Smooth muscle cell (in vitro differentiated cells): Measurements from ENCODE around the gene TAF1D. TPM values are rescaled to one million over a fixed set of nuclear protein-coding genes. Genes with fewer than 3 reads are reported as not detected.

ENCODE experiments used
- DNase-seq: peaks from one replicate; lab custom pipeline; 2025; ENCODE audit not compliant: unreplicated experiment; lab: John Stamatoyannopoulos, UW
- H2AFZ ChIP-seq: fragments of 200-600 bp; sonication (generic); 2 replicates; pipeline ENCODE4 v1.6.0; 2016; ENCODE audit warnings: antibody characterized with exemption, low read depth, mild to moderate bottlenecking
- H3F3A ChIP-seq: fragments of 200-600 bp; sonication (generic); 2 replicates; pipeline ENCODE4 v1.6.0; 2017; ENCODE audit warnings: antibody characterized with exemption, low read depth
- H3K27ac ChIP-seq: fragments of 200-600 bp; sonication (generic); 2 replicates; pipeline ENCODE4 v1.5.1; 2016; ENCODE audit warnings: low read depth, mild to moderate bottlenecking
- H3K27me3 ChIP-seq: fragments of 200-600 bp; sonication (generic); 2 replicates; pipeline ENCODE4 v1.6.1; 2016; ENCODE audit warnings: low read depth, mild to moderate bottlenecking
- H3K36me3 ChIP-seq: fragments of 200-600 bp; sonication (generic); 2 replicates; pipeline ENCODE4 v1.5.1; 2016; ENCODE audit warnings: low read depth
- H3K4me1 ChIP-seq: fragments of 200-600 bp; sonication (generic); 2 replicates; pipeline ENCODE4 v1.5.1; 2016; ENCODE audit warnings: low read depth
- H3K4me2 ChIP-seq: fragments of 200-600 bp; sonication (generic); 2 replicates; pipeline ENCODE4 v1.6.0; 2016; ENCODE audit warnings: mild to moderate bottlenecking
- H3K4me3 ChIP-seq: fragments of 200-600 bp; sonication (generic); 2 replicates; pipeline ENCODE4 v1.5.1; 2016; ENCODE audit warnings: mild to moderate bottlenecking
- H3K79me2 ChIP-seq: fragments of 200-600 bp; sonication (generic); 2 replicates; pipeline ENCODE4 v1.6.0; 2016; ENCODE audit warnings: low read depth, mild to moderate bottlenecking
- H3K9ac ChIP-seq: fragments of 200-600 bp; sonication (generic); 2 replicates; pipeline ENCODE4 v1.6.0; 2016; ENCODE audit warnings: low read depth
- H3K9me3 ChIP-seq: fragments of 200-600 bp; sonication (generic); replicated peaks from 2 replicates; pipeline ENCODE4 v1.5.1; 2016; ENCODE audit warnings: low read depth
- H4K20me1 ChIP-seq: fragments of 200-600 bp; sonication (generic); 2 replicates; pipeline ENCODE4 v1.6.0; 2016; ENCODE audit warnings: low read depth
- WGBS: methylation state at CpG from one replicate; pipeline ENCODE4 v1.1.7; 2016; ENCODE audit warnings: low lambda C conversion rate; 5-methylcytosine and 5-hydroxymethylcytosine counted together
- microRNA counts: library from miRNA; unstranded; fragments of <30 nt; microRNA quantifications from one replicate; lab custom pipeline; 2016
- microRNA-seq: library from miRNA; unstranded; fragments of <30 nt; microRNA quantifications from one replicate; pipeline ENCODE4, GENCODE V29; 2016; ENCODE audit warnings: borderline number of aligned reads
- polyA plus RNA-seq: library from polyadenylated mRNA; unstranded; fragments of >200 nt; fragmentation: Nextera tagmentation; extraction: Ambion mirVana; gene quantifications from 2 replicates; pipeline ENCODE4 v1.2.1, GENCODE V29; 2016
- small RNA-seq: library from RNA; depleted of rRNA; stranded (forward); fragments of <200 nt; gene quantifications from one replicate; pipeline ENCODE3, GENCODE V24; 2014
- total RNA-seq: library from RNA; depleted of rRNA; stranded (reverse); fragments of >200 nt; gene quantifications from 2 replicates; pipeline ENCODE4 v1.2.3, GENCODE V29; 2014
- TF ChIP-seq, protein P1 (sequence below): fragments of 200-600 bp; sonication (generic); IDR thresholded peaks from 2 replicates; pipeline ENCODE4 v1.5.1; 2017; ENCODE audit warnings: borderline replicate concordance, mild to moderate bottlenecking, antibody characterized with exemption; ENCODE audit not compliant: insufficient read depth, poor library complexity, severe bottlenecking

Gene TAF1D
- total and polyA plus RNA-seq, 2 experiments from 2014 or later = 36.9 to 216 TPM

DNA sequence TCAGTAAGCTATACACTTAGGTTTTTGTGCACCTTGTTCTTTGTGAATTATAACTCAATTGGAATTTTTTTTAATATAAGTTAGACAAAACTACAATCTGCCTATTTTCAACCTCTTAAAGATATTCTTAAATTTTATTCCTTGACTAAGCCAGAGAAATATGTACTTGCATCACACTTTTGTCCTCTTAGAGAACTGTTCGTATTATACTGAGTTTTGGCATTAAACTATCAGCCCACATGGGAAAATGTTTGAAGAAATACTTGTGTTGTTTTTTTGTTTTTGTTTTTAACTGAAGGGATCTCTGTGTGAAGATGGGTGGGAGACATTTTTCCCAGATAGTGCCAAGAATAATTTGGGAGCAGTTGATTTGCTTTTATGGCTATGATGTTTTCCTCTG is 54.5 kb downstream of the TAF1D start:
- Histone ChIP-seq H3K9me3 (no peaks in the 10 kb centered on the region), H3K4me3 (no peak overlapping the region), H3K79me2 (no peaks in the 10 kb centered on the region), H3K27ac (no peak overlapping the region), H3K27me3 (no peaks in the 10 kb centered on the region), H4K20me1 (no peaks in the 10 kb centered on the region), H3K4me1 (no peaks in the 10 kb centered on the region), H3K36me3 (peaks cover 22% of the 10 kb centered on the region), H2AFZ (no peak overlapping the region), H3K9ac (no peak overlapping the region), H3F3A (no peaks in the 10 kb centered on the region), H3K4me2 (no peak overlapping the region)
- TF ChIP-seq, protein P1, sequence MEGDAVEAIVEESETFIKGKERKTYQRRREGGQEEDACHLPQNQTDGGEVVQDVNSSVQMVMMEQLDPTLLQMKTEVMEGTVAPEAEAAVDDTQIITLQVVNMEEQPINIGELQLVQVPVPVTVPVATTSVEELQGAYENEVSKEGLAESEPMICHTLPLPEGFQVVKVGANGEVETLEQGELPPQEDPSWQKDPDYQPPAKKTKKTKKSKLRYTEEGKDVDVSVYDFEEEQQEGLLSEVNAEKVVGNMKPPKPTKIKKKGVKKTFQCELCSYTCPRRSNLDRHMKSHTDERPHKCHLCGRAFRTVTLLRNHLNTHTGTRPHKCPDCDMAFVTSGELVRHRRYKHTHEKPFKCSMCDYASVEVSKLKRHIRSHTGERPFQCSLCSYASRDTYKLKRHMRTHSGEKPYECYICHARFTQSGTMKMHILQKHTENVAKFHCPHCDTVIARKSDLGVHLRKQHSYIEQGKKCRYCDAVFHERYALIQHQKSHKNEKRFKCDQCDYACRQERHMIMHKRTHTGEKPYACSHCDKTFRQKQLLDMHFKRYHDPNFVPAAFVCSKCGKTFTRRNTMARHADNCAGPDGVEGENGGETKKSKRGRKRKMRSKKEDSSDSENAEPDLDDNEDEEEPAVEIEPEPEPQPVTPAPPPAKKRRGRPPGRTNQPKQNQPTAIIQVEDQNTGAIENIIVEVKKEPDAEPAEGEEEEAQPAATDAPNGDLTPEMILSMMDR = no peak
- no peak for DNase-seq
- 41% methylated on average over 1 of the region's 1 CpG for WGBS

DNA sequence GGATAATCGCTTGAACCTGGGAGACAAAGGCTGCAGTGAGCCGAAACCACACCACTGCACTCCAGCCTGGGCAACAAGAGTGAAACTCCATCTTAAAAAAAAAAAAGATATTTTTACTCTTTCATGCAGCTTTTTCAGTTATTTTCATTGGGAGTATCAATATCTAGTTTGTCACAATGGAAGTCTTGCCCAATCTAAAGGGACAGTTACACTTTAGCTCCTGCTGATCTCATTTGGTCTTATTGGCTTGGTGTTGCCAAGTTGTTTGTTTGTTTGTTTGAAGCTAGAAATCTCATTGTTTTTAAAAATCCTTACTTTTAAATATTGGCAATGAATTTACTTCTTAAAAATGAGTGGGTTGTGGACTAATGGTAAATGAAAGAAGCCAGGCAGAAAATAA is 55.1 kb downstream of the TAF1D start:
- TF ChIP-seq, protein P1 = no peak
- no peaks in the 10 kb centered on the region for H4K20me1 ChIP-seq
- 100% methylated on average over 2 of the region's 2 CpGs for WGBS
- no peak overlapping the region for H2AFZ ChIP-seq
- H3K36me3 ChIP-seq = peaks cover 20% of the 10 kb centered on the region
- H3K4me3 ChIP-seq = no peak overlapping the region
- H3K27ac ChIP-seq = no peak overlapping the region
- H3F3A ChIP-seq = no peaks in the 10 kb centered on the region
- H3K9ac ChIP-seq = no peak overlapping the region
- H3K4me2 ChIP-seq = no peak overlapping the region
- H3K4me1 ChIP-seq = no peaks in the 10 kb centered on the region
- H3K9me3 ChIP-seq = no peaks in the 10 kb centered on the region
- no peaks in the 10 kb centered on the region for H3K27me3 ChIP-seq
- no peak for DNase-seq
- H3K79me2 ChIP-seq = no peaks in the 10 kb centered on the region

MicroRNA genes within 50 kb of the gene (microRNA counts, 767-probe panel; counts per million panel counts)
- 183 counts per million for microRNA hsa-miR-1304-5p (lab: Ali Mortazavi, UCI)

Small RNAs within 50 kb of the gene (microRNA-seq; reads per million reads assigned to microRNA genes)
- 11.7 reads per million, percentile 16 among the genes with 10 or more reads in this experiment for gene MIR1304

Small RNAs within 50 kb of the gene (small RNA-seq; reads per million reads assigned to genes)
- gene RF00019 = not detected
- 21.5 reads per million, percentile 90 among the genes with 10 or more reads in this experiment for gene RF00493
- 1.2 reads per million, percentile 34 among the genes with 10 or more reads in this experiment for gene SCARNA9
- not detected for gene SNORA1
- gene SNORA18 = not detected
- gene SNORA25 = not detected
- gene SNORA32 = not detected
- gene SNORA40 = not detected
- not detected for gene SNORA8
- not detected for gene SNORD5
- gene SNORD6 = 2,237 reads per million, percentile 100 among the genes with 10 or more reads in this experiment

Other genes with a start within 250 kb of the TAF1D start
- 10.4 and 13.8 TPM in 2 replicates for gene SMCO4, start 198.1 kb downstream of the TAF1D start, total RNA-seq
- 37.4 and 50.7 TPM in 2 replicates for gene SMCO4, start 198.1 kb downstream of the TAF1D start, polyA plus RNA-seq
- 17.3 and 23.3 TPM in 2 replicates for gene CEP295, start 79.8 kb downstream of the TAF1D start, total RNA-seq
- 2.7 and 3.5 TPM in 2 replicates for gene CEP295, start 79.8 kb downstream of the TAF1D start, polyA plus RNA-seq
- 12.3 and 13.4 TPM in 2 replicates for gene C11orf54, start 177 bp upstream of the TAF1D start, total RNA-seq
- 6.3 and 8.5 TPM in 2 replicates for gene C11orf54, start 177 bp upstream of the TAF1D start, polyA plus RNA-seq
- gene MED17, start 42.8 kb upstream of the TAF1D start, total RNA-seq = 30.6 and 38.3 TPM in 2 replicates
- 20.2 and 24.9 TPM in 2 replicates for gene MED17, start 42.8 kb upstream of the TAF1D start, polyA plus RNA-seq
- 0.18 TPM in 1 of 2 replicates, not detected in the other for gene VSTM5, start 109.1 kb upstream of the TAF1D start, total RNA-seq
- gene VSTM5, start 109.1 kb upstream of the TAF1D start, polyA plus RNA-seq = 0.30 and 0.53 TPM in 2 replicates